HG03342 (cell line): ENCODE measurements around the gene OR1E1.
"Not testable (repeated sequence)": the region's sequence is repeated elsewhere in the genome, so short reads cannot be mapped to it uniquely, and the experiment has no call there.

Source experiments
- ATAC-seq: cut with Tn5 transposase; IDR thresholded peaks from one replicate; pipeline ENCODE4 v1.9.1; 2021; ENCODE audit warnings: mild to moderate bottlenecking, moderate library complexity; ENCODE audit not compliant: unreplicated experiment

The OR1E1 gene, protein sequence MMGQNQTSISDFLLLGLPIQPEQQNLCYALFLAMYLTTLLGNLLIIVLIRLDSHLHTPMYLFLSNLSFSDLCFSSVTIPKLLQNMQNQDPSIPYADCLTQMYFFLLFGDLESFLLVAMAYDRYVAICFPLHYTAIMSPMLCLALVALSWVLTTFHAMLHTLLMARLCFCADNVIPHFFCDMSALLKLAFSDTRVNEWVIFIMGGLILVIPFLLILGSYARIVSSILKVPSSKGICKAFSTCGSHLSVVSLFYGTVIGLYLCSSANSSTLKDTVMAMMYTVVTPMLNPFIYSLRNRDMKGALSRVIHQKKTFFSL

DNA sequence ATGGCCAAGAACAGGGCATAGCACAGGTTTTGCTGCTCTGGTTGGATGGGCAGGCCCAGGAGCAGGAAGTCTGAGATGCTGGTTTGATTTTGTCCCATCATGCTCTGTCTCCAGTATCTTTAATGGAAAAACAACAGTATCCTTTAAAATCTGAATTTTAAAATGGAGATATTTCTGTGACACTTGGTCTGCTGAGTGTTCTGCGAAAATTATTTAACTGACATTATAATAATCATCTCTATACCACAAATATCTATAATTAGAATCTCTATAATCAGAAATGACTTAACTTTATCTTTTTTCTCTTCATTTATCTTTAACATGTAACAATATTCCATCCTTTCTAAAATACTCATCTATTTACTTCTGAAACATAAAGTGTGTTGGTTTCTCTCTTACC is at the start of gene OR1E1:
Gene OR1E1 (minus strand): TSS at position 101 of the 400 bp plus-strand sequence. CDS start 0 bp downstream, at position 101.
- no peak for ATAC-seq

DNA sequence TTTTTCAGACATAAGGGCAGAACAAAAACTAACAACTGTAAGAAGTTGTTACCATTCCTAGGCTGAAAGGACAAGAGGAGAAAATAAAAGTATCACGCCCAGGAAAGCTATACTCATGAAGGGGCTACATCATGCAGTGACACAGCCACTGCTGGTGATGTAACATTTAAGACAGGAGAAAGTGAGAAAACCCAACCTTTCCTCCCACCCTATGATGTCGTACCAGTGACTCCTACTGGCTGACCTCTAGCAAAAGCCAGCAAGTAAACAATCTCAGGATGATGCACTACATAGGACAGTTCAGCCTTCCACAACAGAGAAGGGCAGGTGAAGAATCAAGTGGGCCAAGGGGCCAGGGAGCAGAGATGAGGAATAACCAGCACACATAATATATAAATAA is 49.4 kb upstream of the OR1E1 start:
- no peak for ATAC-seq

DNA sequence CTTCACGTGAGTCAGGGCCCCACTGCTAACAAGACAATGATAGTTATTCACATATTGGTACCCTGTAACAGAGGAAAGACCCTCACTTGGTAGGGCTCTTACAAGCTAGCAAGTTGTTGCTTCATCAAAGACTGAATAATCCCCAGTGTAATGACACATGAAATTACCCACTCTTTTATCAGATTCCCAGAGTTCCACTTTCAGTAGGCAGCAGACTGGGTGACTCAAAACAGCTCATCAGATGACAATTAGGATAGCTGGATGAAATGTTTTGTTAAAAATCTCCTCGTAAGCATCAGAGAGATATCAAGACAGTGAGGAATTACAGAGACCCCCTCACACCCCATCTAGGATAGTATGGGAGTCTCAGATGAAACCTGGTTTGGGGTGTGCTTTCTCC is 42.2 kb upstream of the OR1E1 start:
- ATAC-seq = no peak

DNA sequence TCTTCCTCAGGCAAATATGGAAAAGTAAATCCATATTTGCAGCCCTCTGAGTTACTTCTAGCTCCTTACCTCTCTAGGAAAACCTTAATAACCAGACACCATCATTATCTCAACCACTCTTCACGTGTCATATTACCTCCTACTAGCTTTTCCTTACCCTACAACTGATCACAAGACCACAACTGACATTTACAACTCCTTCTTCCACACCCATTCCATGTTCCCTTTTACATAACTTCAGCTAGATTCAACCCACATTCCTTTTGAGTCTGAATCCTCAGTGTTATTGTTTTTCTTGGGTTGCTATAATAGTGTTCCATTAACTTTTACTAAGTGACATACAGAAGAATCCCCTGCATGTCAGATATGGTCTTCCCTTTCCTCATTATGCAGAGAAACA is 40.2 kb upstream of the OR1E1 start:
- ATAC-seq = no peak

DNA sequence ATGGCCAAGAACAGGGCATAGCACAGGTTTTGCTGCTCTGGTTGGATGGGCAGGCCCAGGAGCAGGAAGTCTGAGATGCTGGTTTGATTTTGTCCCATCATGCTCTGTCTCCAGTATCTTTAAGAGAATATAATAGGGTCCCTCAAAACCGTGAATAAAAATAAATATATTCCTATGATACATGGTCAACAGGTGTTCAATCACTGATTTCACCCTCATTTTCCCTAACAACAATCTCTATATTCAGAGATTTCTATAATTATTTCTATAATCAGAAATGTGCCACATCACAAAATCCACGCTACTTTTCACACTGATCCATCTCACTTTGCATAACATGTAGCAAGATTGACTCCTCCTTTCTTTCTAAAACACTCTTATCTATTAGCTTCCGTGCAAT is 35.5 kb upstream of the OR1E1 start, which contains the start of gene OR1E2:
Gene OR1E2 (minus strand): TSS at position 101 of the 400 bp plus-strand sequence. CDS start 0 bp downstream, at position 101.
- no peak for ATAC-seq

DNA sequence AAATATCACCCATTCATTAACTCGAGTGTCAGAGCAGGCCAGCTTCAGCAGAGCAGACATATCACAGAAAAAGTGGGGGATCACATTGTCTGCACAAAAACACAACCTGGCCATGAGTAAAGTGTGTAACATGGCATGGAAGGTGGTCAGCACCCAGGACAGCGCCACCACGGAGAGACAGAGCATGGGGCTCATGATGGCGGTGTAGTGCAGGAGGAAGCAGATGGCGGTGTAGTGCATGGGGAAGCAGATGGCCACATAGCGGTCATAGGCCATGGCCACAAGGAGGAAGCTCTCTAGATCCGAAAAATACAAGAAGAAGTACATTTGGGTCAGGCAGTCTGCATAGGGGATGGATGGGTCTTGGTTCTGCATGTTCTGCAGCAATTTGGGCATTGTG is 35.0 kb upstream of the OR1E1 start:
- not testable (repeated sequence) for ATAC-seq

DNA sequence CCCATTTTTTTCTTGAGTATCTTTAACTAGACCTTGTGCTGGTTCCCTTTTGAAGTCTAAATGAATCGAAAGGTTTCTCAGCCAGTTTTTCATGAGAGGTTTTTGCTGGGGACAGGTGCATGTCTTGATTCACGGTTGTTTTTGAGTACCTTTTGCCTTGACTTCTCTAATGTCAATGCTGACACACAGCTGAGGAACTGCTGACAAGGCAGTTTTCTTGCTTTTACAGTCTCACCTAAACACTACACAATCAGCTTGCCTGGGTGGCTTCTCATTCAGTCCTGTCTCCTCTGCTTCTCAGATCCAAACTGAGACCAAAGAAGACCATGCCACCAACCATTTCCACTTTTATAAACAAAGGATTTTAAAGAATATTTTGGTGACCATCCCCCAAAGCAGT is 20.0 kb upstream of the OR1E1 start:
- ATAC-seq = no peak

DNA sequence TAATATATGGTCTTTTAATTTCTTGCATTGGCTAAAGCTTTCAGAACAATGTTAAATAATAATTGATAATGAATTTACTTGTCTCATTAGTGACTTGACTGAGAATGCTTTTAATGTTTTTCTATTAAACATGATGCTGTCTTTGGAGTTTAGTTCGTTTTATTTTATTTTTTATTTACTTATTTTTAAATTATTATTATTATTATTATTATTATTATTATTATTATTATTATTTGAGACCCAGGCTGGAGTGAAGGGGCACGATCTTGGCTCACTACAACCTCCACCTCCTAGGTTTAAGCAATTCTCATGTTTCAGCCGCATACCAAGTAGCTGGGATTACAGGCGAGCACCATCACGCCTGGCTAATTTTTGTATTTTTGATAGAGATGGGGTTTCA is 17.4 kb upstream of the OR1E1 start:
- no peak for ATAC-seq

DNA sequence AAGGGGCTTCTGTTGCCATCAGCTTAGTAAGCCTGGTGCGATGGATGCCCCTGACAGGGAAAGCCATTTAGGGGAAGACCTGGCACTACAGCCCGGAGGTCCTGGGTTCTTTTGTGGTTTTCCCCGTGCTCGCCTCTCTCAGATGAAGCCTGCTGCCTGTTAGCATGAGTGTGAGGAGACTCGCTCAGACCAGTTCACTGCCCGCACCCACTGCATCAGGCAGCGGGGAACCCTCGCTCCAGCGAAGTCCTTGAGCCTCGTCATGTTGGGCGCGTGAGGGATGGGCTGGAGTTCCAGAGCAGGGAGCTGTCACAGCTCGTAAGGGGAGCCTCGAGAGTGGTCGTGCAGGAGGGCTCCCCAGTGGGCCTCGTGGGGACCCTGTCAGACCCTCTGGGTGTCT is 14.0 kb upstream of the OR1E1 start:
- not testable (repeated sequence) for ATAC-seq

DNA sequence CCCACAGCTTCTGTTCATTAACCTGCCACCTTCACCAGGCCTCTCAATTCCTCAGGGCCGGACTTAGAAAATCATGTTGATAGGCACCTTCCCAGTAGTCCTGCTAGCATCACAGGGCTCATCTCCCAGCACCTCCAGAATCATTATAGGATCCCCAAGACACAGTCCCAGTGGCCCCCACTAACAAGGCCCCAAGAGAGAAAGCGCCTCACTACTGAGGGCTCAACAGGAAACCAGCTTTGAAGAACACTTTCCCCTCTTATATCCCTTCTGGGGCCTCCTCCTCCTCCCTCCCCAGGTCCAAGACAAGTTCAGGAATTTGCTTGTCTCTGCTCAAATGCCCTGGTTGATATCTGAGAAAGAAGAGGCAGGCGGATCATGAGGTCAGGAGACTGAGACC is 12.9 kb upstream of the OR1E1 start, which contains the start of gene OR3A3:
Gene OR3A3 (plus strand): TSS at position 301 of the 400 bp plus-strand sequence.
- no peak for ATAC-seq

DNA sequence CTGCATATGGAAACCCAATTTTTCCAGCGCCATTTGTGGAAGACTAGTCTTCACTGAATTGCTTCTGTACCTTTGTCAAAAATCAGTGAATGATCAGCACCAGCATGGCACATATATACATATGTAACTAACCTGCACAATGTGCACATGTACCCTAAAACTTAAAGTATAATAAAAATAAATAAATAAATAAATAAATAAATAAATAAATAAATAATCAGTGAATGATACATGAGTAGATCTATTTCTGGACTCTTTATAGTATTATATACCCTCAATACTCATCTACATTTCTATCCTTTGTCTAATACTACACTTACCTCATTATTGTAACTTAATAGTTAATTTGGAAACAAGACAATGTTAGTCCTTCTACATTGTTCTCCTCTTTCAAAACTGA is 5.6 kb upstream of the OR1E1 start:
- ATAC-seq = not testable (repeated sequence)

DNA sequence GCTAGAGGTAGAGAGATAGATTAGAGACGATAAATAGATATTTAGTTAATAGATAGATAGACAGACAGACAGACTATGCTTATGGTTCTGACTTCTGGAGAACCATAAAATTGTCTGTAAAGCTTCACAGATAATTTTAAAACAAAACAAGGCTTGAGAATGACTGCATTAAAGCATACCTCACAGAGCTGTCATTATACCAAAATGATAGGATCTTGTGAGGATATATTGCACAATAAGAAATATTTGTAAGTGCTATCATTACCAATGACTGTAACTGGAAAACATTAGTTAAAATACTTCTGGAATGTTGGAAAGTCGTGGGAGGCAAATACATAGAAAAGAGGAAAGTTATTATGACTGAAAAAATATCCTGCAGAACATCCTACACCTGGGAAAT is 3.6 kb upstream of the OR1E1 start:
- no peak for ATAC-seq

DNA sequence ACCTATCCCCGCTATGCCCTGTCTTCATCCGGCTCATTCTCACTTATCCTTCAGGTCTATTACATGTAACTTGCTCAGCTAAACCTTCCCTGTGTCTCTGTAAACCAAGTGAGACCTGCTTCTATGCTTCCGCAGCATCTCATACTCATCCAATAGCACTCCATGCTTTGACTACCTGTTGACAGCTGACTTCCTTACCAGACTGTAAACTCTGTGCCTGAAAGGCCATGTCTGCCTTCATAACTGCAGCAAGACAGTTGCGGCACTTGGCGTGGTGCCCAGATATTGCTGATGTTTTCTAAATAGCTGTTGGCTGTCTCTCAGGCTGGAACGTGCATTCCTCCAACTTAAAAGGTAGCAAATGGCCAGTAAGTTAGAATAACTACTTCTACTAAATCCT is 1.8 kb upstream of the OR1E1 start:
- ATAC-seq = no peak

DNA sequence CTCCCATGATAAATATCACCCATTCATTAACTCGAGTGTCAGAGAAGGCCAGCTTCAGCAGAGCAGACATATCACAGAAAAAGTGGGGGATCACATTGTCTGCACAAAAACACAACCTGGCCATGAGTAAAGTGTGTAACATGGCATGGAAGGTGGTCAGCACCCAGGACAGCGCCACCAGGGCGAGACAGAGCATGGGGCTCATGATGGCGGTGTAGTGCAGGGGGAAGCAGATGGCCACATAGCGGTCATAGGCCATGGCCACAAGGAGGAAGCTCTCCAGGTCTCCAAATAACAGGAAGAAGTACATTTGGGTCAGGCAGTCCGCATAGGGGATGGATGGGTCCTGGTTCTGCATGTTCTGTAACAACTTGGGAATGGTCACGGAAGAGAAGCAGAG is 409 bp downstream of the OR1E1 start:
- ATAC-seq = not testable (repeated sequence)

DNA sequence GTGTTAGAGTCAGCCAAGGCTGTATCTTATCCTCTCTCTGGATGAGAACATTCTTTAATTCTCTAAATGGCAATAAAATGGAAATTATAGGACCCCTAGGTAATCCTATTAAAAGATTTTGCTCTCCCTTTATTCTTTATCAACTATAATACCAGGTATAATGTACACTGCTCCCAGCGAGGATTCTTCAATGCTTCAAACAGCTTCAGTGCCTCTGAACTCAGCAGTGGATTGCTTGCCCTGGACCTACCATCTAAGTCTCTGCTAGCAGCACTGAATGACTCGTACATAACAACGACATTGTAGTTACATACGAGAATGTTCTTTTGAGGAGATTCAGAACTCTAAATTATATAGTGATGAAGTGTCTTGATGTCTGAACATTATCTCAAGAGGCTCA is 8.4 kb downstream of the OR1E1 start:
- ATAC-seq = no peak

DNA sequence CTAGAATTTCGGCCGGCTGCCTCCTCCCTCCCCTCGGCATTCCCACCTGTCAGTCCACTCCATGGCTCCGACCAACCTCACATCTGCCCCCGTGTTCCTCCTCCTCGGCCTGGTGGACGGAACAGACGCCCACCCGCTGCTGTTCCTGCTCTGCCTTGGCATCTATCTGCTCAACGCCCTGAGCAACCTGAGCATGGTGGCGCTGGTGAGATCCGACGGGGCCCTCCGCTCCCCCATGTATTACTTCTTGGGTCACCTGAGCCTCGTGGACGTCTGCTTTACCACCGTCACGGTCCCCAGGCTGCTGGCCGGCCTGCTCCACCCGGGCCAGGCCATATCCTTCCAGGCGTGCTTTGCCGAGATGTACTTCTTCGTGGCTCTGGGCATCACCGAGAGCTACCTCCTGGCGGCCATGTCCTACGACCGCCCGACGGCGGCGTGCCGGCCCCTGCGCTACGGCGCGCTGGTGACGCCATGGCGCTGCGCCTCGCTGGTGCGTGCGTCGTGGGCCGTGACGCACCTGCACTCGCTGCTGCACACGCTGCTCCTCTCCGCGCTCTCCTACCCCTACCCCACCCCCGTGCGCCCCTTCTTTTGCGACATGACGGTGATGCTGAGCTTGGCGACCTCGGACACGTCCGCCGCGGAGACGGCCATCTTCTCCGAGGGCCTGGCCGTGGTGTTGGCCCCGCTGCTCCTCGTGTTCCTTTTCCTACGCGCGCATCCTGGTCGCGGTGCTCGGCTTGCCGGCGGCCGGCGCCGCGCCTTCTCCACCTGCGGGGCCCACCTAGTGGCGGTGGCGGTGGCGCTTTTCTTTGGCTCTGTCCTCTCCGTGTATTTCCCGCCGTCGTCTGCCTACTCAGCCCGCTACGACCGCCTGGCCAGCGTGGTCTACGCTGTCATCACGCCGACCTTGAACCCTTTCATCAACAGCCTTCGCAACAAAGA is 12.1 kb downstream of the OR1E1 start, which contains the start of gene OR3A2:
Gene OR3A2 (minus strand): TSS at position 440 of the 948 bp plus-strand sequence.
- no peak for ATAC-seq

DNA sequence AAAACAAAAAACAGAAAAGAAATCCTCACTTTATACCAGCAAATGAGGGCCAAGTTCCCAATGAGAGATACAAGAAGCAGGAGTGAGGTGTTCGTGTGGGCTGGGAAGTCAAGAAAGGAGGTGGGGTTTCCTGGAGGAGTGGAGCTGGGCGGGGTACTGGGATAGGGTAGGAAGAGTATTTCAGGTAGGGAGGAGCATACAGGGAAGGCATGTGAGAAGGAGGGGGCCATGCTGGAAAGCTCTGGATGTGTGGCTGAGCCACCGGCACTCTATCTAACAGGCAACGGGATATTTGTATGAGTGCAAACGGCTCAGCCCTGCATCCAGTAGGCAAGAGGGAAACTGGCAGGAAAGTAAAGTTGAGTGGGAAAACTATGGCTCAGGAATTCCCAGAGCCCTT is 16.3 kb downstream of the OR1E1 start:
- ATAC-seq = no peak

DNA sequence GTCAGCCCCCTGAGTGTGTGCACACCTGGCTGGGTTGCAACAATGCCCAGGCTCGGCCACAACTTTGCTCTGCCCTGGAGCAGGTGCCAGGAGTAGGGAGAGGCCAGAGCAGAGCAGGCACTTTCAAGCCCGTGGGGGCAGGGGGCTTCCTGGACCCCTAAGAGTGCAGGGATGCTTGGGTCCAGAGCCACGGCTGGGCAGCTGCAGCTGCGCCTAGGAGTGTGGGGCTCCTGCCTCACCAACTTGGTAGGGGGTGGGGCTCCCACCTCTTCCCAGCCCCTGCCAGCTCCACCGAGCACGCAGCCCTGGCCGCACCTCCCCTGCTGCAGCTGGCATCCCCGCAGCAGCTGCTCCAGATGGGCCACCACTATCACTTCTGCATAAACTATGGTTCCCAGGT is 19.9 kb downstream of the OR1E1 start:
- ATAC-seq = no peak

DNA sequence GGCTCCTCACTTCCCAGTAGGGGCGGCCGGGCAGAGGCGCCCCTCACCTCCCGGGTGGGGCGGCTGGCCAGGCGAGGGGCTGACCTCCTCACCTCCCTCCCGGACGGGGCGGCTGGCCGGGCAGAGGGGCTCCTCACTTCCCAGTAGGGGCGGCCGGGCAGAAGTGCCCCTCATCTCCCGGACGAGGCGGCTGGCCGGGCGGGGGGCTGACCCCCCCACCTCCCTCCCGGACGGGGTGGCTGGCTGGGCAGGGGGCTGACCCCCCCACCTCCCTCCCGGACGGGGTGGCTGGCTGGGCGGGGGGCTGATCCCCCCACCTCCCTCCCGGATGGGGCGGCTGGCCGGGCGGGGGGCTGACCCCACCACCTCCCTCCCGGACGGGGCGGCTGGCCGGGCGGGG is 27.0 kb downstream of the OR1E1 start:
- not testable (repeated sequence) for ATAC-seq
